HFF-Myc (cell line): ENCODE measurements around the gene POLRMT.

Source experiments
- DNase-seq: peaks from one replicate; pipeline ENCODE4 v3.0.0-alpha.2; 2011; ENCODE audit warnings: low read depth; ENCODE audit errors: extremely low read depth
- H3K4me3 ChIP-seq: replicated peaks from 2 replicates; pipeline ENCODE4 v1.5.1; 2011; ENCODE audit warnings: low read depth, mild to moderate bottlenecking, control low read depth, low read length
- CTCF ChIP-seq: IDR thresholded peaks from 2 replicates; pipeline ENCODE4 v1.5.1; 2012; ENCODE audit warnings: mild to moderate bottlenecking, low read depth, low read length, control low read depth; ENCODE audit errors: missing control alignments

POLRMT gene

DNA sequence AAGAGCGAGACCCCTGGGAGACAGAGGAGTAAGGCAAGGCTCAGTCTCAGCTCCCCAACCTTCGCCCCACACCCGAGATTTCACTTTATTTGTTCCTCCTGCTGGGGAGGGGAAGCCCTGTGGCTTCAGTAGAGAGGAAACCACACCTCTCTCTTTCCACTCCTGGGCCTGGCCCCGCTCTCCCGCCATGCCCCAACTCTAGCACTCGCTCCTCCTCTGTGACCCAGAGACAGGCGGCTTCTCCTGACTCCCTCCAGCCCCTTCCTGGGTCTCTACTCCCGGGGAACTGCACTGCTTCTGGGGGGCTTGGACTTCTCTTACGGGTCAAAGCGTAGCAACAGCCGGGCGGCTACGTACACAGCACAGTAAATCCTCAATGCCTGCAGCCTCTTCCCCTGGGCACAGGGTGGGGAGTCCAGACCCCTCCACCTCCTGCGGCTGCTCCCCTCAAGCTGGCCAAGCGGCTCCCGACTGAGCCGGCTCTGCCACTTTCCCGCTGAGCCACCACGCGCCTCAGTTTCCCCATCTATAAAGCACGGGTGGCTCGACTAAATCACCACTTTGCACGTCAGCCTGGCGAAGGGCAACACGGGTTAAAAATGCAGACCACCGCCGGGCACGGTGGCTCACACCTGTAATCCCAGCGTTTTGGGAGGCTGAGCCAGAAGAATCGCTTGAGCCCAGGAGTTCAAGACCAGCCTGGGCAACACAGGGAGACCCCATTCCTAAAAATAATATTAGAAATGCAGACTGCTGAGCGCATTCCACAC, 28.3 kb upstream of the POLRMT start:
- peak overlapping the region; percentile 89 for H3K4me3 ChIP-seq
- DNase-seq, result no peak
- no peak for TF ChIP-seq CTCF

DNA sequence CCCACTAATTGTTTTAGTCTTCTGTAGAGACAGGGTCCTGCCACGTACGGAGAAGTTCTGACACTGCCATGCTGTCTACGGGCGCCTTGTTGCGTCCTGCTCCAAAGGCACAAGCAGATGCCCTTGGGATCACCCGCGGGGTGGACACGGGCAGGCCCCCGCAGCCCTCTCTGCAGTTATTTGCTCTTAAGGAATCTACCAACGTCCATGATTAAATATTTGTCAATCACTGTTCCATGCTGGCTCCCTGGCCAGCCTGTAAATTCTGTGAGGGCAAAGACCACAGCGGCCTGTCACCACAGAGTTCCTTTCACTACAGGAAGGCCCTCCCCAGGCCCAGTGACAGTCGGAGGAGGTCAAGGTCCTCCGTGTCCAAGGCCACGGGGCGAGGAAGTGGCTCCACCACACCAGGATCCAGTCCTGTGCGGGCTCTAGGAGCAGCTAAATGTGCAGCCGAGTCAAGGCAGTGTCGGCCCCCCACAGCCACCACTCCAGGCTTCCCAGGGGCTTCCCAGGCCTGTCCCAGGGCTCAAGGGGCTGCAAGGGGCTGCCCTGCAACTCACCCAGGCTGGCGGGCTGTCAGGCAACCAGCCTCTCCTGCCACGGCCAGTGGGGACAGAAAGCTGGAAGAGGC, 27.6 kb upstream of the POLRMT start:
- no peak for DNase-seq
- no peak for TF ChIP-seq CTCF
- H3K4me3 ChIP-seq, result peak overlapping the region; percentile 89

DNA sequence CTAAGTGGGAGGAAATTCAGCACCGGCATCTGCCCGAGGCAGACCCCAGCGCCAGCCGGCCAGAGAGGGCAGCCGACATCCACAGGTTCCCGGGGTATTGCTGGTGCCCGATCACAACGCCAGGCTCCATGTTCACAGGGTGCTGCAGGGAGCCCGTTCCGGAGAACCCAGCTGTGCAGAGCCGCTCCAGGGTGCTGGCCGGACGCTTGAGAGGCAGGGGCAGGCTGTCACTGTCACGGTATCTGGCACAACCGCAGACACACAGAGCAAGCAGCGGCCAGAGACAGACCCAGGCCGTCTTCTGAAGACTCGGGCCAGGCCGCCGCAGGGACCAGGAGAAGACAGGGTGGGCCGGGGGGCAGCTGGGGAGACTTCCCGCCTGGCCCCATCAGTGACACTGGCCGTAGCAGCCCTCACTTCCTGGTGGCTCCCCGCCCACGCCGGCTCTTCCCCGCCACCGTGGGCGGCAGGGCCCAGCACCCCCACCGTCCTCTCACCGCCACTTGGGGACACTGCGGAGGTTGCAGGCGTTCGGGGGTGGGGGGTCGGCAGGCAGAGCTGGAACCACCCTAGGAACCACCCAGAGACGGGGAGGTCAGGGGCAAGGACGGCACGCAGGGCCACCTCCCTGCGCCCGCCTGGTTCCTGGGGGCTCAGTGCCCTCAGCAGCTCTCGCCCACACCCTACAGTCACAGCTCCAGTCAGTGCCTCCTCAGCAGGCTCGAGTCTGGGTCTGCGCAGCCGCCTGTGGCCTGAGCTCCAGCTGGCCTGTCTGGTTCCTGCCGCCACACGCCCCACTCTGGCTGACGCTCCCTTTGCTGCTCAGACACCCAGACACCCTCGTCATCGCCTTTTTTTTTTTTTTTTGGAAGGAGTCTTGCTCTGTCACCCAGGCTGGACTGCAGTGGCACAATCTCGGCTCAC, 25.8 kb upstream of the POLRMT start:
- DNase-seq, result no peak
- TF ChIP-seq CTCF, result no peak
- no peak overlapping the region for H3K4me3 ChIP-seq

DNA sequence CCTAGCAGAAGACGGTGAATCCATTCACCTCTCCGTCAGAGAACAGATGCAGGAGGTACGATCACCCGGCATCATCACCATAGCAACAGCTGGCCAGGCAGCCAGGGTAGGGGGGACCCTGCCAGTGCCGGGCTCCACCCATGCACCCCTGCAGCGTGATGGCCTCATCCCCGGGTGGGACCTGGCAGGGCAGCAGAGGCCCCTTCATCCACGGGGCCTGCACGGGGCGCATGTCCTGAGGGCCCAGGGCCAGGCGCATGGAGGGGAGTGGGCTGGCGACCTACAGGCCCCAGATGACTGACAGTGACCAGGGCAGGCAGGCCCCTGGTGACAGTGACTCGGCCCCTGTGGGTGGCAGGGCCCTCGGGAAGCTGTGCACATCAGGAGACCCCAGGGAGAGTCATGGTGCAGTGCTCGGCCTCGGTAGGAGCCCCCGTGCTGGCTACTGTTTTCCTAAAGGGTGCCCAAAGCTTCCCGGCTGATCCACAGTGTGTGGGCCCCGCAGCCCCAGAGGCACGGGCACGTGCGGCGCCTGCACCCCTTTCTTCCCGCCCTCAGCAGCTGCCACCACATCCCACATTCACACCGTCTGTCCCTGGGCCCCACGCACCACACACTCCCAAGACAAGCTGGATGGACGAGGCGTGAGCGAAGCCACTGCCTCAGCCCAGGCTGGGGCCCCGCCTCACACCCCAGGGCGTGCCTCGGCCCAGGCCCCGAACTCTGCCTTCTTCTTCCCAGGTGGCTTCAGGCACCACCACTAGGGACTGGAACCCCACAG, 24.9 kb upstream of the POLRMT start:
- TF ChIP-seq CTCF, result no peak
- DNase-seq, result no peak
- no peak overlapping the region for H3K4me3 ChIP-seq

- H3K4me3 ChIP-seq, result no peak overlapping the region
- no peak for TF ChIP-seq CTCF
- no peak for DNase-seq
Observed at GRCh38 chr19:657611-658010, 24.3 kb upstream of the POLRMT start.
